ENCODE data around the gene CHCHD2. TPM values are rescaled to one million over a fixed set of nuclear protein-coding genes. Genes with fewer than 3 reads are reported as not detected.
"Not testable (repeated sequence)": the region's sequence is repeated elsewhere in the genome, so short reads cannot be mapped to it uniquely, and the experiment has no call there.

CHCHD2 gene
- total RNA-seq, 2 experiments from 2014 or later: 517 to 522 TPM

DNA sequence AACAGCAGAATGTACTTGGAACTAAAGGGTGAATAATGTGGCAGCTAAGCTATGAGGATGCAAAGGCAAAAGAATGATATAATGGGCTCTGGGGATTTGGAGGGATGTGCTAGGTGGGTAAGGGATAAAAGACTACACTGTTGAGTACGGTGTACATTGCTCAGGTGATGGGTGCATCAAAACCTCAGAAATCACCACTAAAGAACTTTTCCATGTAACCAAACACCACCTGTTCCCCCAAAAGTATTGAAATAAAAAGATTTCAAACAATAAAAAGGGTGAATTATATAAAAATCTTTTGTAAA is 1.6 kb upstream of the CHCHD2 start:
- CTCF ChIA-PET (ENCODE audit: unreplicated experiment): no interaction called here
- H2AFZ ChIP-seq (ENCODE audit: low read length): peak overlapping the region; percentile 14; the same call in 1 of the 2 replicates

GRCh38 chr7:56105508-56105907 is 768 bp downstream of the CHCHD2 start:
- TSS peak; percentile 76 for BruUV-seq (replicated peaks)
- Histone ChIP-seq H3K27ac (ENCODE audit: low read depth, low read length, poor library complexity, severe bottlenecking) (peak overlapping the region; percentile 54), H3K4me3 (ENCODE audit: low read depth, low read length, poor library complexity, severe bottlenecking) (peak overlapping the region; percentile 81), H3K4me2 (ENCODE audit: low read length) (peak overlapping the region; percentile 93), H3K36me3 (ENCODE audit: insufficient read depth, low read length) (peaks cover 48% of the 10 kb centered on the region), H2AFZ (ENCODE audit: low read length) (peak overlapping the region; percentile 20; the same call in 1 of the 2 replicates), H3K4me1 (ENCODE audit: insufficient read depth, low read length, poor library complexity, severe bottlenecking) (peaks cover 30% of the 10 kb centered on the region), H3K9me3 (ENCODE audit: low read length) (0 out of 2 replicates have a peak, but pooled peaks cover 5% of the 10 kb centered on the region), H4K20me1 (ENCODE audit: insufficient read depth, low read length) (peaks cover 22% of the 10 kb centered on the region), H3K79me2 (ENCODE audit: insufficient read depth, low read depth, low read length) (peaks cover 38% of the 10 kb centered on the region), H3K9me2 (ENCODE audit: insufficient read depth, low read length) (no peaks in the 10 kb centered on the region; the same call in 1 of the 2 replicates)
- peak; percentile 69 for DNase-seq (ENCODE audit: low spot score)
- CTCF ChIA-PET (ENCODE audit: unreplicated experiment): interaction anchor here (0.6 kb wide), 1 partner anchor 1357 kb away, joined by 3 read pairs; no protein-coding TSS in a partner anchor
- intact Hi-C loops (cut with micrococcal nuclease; ENCODE audit: unreplicated experiment): no loop called here
- POLR2A ChIA-PET: interaction anchor here (0.7 to 1.5 kb wide), 5 partner anchors 9 to 140 kb away, joined by 3 to 11 read pairs (median 3); partner anchors contain the start of genes CCT6A and PSPH
- TF ChIP-seq, protein P1, sequence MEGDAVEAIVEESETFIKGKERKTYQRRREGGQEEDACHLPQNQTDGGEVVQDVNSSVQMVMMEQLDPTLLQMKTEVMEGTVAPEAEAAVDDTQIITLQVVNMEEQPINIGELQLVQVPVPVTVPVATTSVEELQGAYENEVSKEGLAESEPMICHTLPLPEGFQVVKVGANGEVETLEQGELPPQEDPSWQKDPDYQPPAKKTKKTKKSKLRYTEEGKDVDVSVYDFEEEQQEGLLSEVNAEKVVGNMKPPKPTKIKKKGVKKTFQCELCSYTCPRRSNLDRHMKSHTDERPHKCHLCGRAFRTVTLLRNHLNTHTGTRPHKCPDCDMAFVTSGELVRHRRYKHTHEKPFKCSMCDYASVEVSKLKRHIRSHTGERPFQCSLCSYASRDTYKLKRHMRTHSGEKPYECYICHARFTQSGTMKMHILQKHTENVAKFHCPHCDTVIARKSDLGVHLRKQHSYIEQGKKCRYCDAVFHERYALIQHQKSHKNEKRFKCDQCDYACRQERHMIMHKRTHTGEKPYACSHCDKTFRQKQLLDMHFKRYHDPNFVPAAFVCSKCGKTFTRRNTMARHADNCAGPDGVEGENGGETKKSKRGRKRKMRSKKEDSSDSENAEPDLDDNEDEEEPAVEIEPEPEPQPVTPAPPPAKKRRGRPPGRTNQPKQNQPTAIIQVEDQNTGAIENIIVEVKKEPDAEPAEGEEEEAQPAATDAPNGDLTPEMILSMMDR (conservative IDR thresholded peaks at IDR 0.05; ENCODE audit: low read length): peak; percentile 30; the same call in 1 of the 2 replicates
- TF ChIP-seq EZH2phosphoT487 (IDR thresholded peaks at IDR 0.05; ENCODE audit: borderline replicate concordance, low read depth, low read length): no peak

More for the DNA sequence above, 1.6 kb upstream of the CHCHD2 start:
- H4K20me1 ChIP-seq (ENCODE audit: insufficient read depth, low read length): peaks cover 15% of the 10 kb centered on the region
- H3K9me3 ChIP-seq (ENCODE audit: low read length): 0 out of 2 replicates have a peak, but pooled peaks cover 5% of the 10 kb centered on the region
- no peak overlapping the region for H3K27ac ChIP-seq (ENCODE audit: low read depth, low read length, poor library complexity, severe bottlenecking)
- no peak for DNase-seq (ENCODE audit: low spot score)
- no peak overlapping the region for H3K4me3 ChIP-seq (ENCODE audit: low read depth, low read length, poor library complexity, severe bottlenecking)
- H3K79me2 ChIP-seq (ENCODE audit: insufficient read depth, low read depth, low read length): peaks cover 34% of the 10 kb centered on the region
- peaks cover 24% of the 10 kb centered on the region for H3K36me3 ChIP-seq (ENCODE audit: insufficient read depth, low read length)
- intact Hi-C loops (cut with micrococcal nuclease; ENCODE audit: unreplicated experiment): loop anchor here (2.0 kb wide), 1 partner anchor 57 kb away; the partner anchor contains the start of genes CCT6A and PSPH
- no peaks in the 10 kb centered on the region; the same call in 1 of the 2 replicates for H3K9me2 ChIP-seq (ENCODE audit: insufficient read depth, low read length)
- POLR2A ChIA-PET: interaction anchor here (1.4 kb wide), 1 partner anchor 43 kb away, joined by 8 read pairs; no protein-coding TSS in a partner anchor
- no peak overlapping the region for H3K4me2 ChIP-seq (ENCODE audit: low read length)
- no TSS peak for BruUV-seq (replicated peaks)
- H3K4me1 ChIP-seq (ENCODE audit: insufficient read depth, low read length, poor library complexity, severe bottlenecking): peaks cover 35% of the 10 kb centered on the region
- TF ChIP-seq, protein P1 (conservative IDR thresholded peaks at IDR 0.05; ENCODE audit: low read length): no peak
- no peak for TF ChIP-seq EZH2phosphoT487 (IDR thresholded peaks at IDR 0.05; ENCODE audit: borderline replicate concordance, low read depth, low read length)

GRCh38 chr7:56104138-56104537 is 2.1 kb downstream of the CHCHD2 start:
- Histone ChIP-seq H4K20me1 (ENCODE audit: insufficient read depth, low read length) (peaks cover 22% of the 10 kb centered on the region), H3K36me3 (ENCODE audit: insufficient read depth, low read length) (peaks cover 62% of the 10 kb centered on the region), H3K79me2 (ENCODE audit: insufficient read depth, low read depth, low read length) (peaks cover 38% of the 10 kb centered on the region), H3K4me1 (ENCODE audit: insufficient read depth, low read length, poor library complexity, severe bottlenecking) (peaks cover 26% of the 10 kb centered on the region)
- H3K9me2 ChIP-seq (ENCODE audit: insufficient read depth, low read length); intact Hi-C loops (cut with micrococcal nuclease; ENCODE audit: unreplicated experiment); BruUV-seq (replicated peaks); H3K4me3 ChIP-seq (ENCODE audit: low read depth, low read length, poor library complexity, severe bottlenecking); CTCF ChIA-PET (ENCODE audit: unreplicated experiment); H3K4me2 ChIP-seq (ENCODE audit: low read length); H3K27ac ChIP-seq (ENCODE audit: low read depth, low read length, poor library complexity, severe bottlenecking); H2AFZ ChIP-seq (ENCODE audit: low read length); DNase-seq (ENCODE audit: low spot score); H3K9me3 ChIP-seq (ENCODE audit: low read length): not testable (repeated sequence)
- POLR2A ChIA-PET: interaction anchor here (1.1 to 1.4 kb wide), 2 partner anchors 21 to 694 kb away, joined by 4 to 7 read pairs; no protein-coding TSS in a partner anchor
